PFSK-1 (cell line): Measurements from ENCODE around the gene CFAP20.

Source experiments
- SIN3A ChIP-seq: IDR thresholded peaks from 2 replicates; pipeline ENCODE4 v1.6.1; 2012; ENCODE audit warnings: mild to moderate bottlenecking, low read length, moderate library complexity, borderline replicate concordance; ENCODE audit not compliant: insufficient read depth
- TF ChIP-seq, protein P1 (sequence below), 2 experiments: IDR thresholded peaks; 2 replicates each; pipeline versions ENCODE4 v1.6.1 to v1.8.0; 2011 to 2012; ENCODE audit warnings: low read depth in 2 of 2, low read length in 2 of 2, control low read depth in 1 of 2, inconsistent platforms in 1 of 2, mild to moderate bottlenecking in 1 of 2, moderate library complexity in 1 of 2; ENCODE audit not compliant: insufficient read depth in 1 of 2

DNA sequence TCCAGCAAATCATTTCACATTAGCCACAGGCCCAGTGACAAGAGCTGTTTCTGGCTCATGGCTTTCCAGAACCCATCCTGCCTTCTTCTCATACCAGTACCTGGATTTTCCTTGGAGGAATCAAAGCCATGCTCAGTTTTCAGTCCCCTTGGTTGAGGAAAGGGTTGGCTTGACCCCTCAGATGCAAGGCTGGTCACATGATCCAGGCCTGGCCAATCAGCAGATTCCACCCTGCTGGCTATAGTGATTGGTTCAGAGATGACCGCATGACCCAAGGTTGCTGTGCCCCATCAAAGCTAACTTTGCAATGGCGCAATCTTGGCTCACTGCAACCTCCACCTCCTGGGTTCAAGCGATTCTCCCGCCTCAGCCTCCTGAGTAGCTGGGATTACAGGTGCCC lies 58.6 kb downstream of the CFAP20 start:
- no peak for TF ChIP-seq SIN3A
- TF ChIP-seq, protein P1, sequence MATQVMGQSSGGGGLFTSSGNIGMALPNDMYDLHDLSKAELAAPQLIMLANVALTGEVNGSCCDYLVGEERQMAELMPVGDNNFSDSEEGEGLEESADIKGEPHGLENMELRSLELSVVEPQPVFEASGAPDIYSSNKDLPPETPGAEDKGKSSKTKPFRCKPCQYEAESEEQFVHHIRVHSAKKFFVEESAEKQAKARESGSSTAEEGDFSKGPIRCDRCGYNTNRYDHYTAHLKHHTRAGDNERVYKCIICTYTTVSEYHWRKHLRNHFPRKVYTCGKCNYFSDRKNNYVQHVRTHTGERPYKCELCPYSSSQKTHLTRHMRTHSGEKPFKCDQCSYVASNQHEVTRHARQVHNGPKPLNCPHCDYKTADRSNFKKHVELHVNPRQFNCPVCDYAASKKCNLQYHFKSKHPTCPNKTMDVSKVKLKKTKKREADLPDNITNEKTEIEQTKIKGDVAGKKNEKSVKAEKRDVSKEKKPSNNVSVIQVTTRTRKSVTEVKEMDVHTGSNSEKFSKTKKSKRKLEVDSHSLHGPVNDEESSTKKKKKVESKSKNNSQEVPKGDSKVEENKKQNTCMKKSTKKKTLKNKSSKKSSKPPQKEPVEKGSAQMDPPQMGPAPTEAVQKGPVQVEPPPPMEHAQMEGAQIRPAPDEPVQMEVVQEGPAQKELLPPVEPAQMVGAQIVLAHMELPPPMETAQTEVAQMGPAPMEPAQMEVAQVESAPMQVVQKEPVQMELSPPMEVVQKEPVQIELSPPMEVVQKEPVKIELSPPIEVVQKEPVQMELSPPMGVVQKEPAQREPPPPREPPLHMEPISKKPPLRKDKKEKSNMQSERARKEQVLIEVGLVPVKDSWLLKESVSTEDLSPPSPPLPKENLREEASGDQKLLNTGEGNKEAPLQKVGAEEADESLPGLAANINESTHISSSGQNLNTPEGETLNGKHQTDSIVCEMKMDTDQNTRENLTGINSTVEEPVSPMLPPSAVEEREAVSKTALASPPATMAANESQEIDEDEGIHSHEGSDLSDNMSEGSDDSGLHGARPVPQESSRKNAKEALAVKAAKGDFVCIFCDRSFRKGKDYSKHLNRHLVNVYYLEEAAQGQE (IDR thresholded peaks at IDR 0.05; ENCODE audit: insufficient read depth in 1 of 2, low read depth in 2 of 2, low read length in 2 of 2): no peak
